ENCODE data around the gene COX7B2. TPM values are rescaled to one million over a fixed set of nuclear protein-coding genes. Genes with fewer than 3 reads are reported as not detected.

Gene COX7B2
- total and polyA plus RNA-seq, 2 of the 13 experiments (the other 11 are each of a cell fraction or from before 2014, with no cell fraction given): not detected

DNA sequence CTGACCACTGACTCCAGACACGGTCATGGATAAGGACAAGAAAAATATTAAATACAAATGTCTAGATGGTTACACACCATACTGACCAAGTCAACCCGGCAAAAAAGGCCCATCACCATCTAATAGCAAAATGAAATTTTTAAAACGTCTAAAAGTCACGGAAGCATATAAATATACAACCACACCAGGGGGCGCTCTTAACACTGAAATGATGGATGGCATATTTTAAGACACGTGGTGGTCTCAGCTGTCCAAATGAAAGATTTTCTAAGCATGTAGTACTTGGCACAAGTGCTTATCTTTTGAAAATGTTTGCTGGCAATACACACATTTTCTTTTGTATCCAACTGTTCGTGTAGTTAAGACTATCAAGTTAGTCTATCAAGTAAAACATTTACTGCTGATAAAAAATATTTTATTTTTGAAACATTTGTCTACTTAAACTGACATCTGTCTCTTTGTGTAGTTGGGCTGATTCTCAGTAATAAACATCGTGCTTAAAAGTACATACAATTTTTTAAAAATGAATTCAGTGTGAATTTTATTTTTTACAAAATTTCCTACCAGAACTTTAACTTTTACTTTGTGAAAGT is 64.6 kb downstream of the COX7B2 start:
- in situ Hi-C loops (cut with HindIII; ENCODE audit: extremely low pct_ligation_motif_present, low pct_unique_long_range_greater_than_20kb): no loop called here
- ChIA-PET CTCF (ENCODE audit: low intra/inter-chr PET ratio, low total read pairs) (interaction anchor here (1.1 to 2.3 kb wide), 2 partner anchors 189 to 540 kb away, joined by 4 to 22 read pairs; partner anchors contain the start of gene GABRB1), POLR2A (no interaction called here)
- no peaks in the 10 kb centered on the region for H3K36me3 ChIP-seq (replicated peaks in 1 of 2; ENCODE audit: control insufficient read depth in 1 of 2, insufficient read depth in 2 of 2, low read length in 2 of 2)
- intact Hi-C loops (cut with micrococcal nuclease; ENCODE audit: unreplicated experiment): loop anchor here (1.0 to 2.0 kb wide), 4 partner anchors 42 to 539 kb away; no protein-coding TSS in a partner anchor
- H3K4me1 ChIP-seq (ENCODE audit: insufficient read depth, low read length): no peaks in the 10 kb centered on the region
- no peaks in the 10 kb centered on the region for H3K27me3 ChIP-seq (ENCODE audit: control insufficient read depth in 1 of 2, insufficient read depth in 2 of 2, low read length in 2 of 2)
- TF ChIP-seq STAG1 (CRISPR knock-in tag; IDR thresholded peaks at IDR 0.05) (peak; percentile 68), CTCF (CRISPR knock-in tag; IDR thresholded peaks at IDR 0.05) (peak; percentile 71), SMC3 (IDR thresholded peaks at IDR 0.05; ENCODE audit: low read length) (peak; percentile 69; the same call in 1 of the 2 replicates), RBAK (CRISPR knock-in tag; IDR thresholded peaks at IDR 0.05) (no peak), RAD21 (CRISPR knock-in tag; IDR thresholded peaks at IDR 0.05) (peak; percentile 44; the same call in 1 of the 2 replicates), STAT6 (CRISPR knock-in tag; IDR thresholded peaks at IDR 0.05; ENCODE audit: borderline replicate concordance) (no peak)
- H3K9ac ChIP-seq (ENCODE audit: insufficient read depth, low read depth, low read length): no peak overlapping the region
- no peaks in the 10 kb centered on the region for H3K9me3 ChIP-seq (ENCODE audit: low read length)
- ATAC-seq: peak; percentile 60
- no peak for FAIRE-seq
- H4K20me1 ChIP-seq (ENCODE audit: insufficient read depth, low read length): no peaks in the 10 kb centered on the region
- no peaks in the 10 kb centered on the region for H3K79me2 ChIP-seq (ENCODE audit: insufficient read depth, low read length)
- no peak overlapping the region for H3K4me3 ChIP-seq (replicated peaks in 1 of 3; ENCODE audit: insufficient read depth in 1 of 3, low read depth in 2 of 3, low read length in 3 of 3)
- no peak overlapping the region for H2AFZ ChIP-seq (ENCODE audit: low read length)
- WGBS (ENCODE audit: low lambda C conversion rate): 3% methylated on average over 8 of the region's 8 CpGs
- H3K27ac ChIP-seq (ENCODE audit: extremely low read length, insufficient read depth, low read length): no peak overlapping the region
- BruUV-seq (replicated peaks): no TSS peak
- peak; percentile 50 for DNase-seq (ENCODE audit: low spot score)
- H3K4me2 ChIP-seq (ENCODE audit: low read depth, low read length): no peak overlapping the region

Measured in HepG2 (cell line).